ENCODE data around the gene SH3BGRL3. TPM values are rescaled to one million over a fixed set of nuclear protein-coding genes. Genes with fewer than 3 reads are reported as not detected.

Gene SH3BGRL3
- total and polyA plus RNA-seq, 5 experiments from 2014 or later: 250 to 925 (median 805) TPM

- H3K27ac Mint-ChIP-seq: peak overlapping the region; percentile 93 to 98 (median 95)
- H3K4me1 Mint-ChIP-seq: peaks cover 43 to 86% (median 82%) of the 10 kb centered on the region in 4 donors
- POLR2A ChIA-PET: interaction anchor here (0.6 to 30.4 kb wide), 12 partner anchors 8 to 193 kb away, joined by 3 to 2161 read pairs (median 6); partner anchors contain the start of genes CD52, CEP85 and UBXN11
- H3K36me3 Mint-ChIP-seq: peaks cover 0 to 24% (median 8%) of the 10 kb centered on the region in 3 donors
- no peaks in the 10 kb centered on the region for H3K27me3 Mint-ChIP-seq
- peak overlapping the region; percentile 84 to 95 (median 90) for H3K4me3 Mint-ChIP-seq
- DNase-seq (no peak), ATAC-seq (no peak)
- no peaks in the 10 kb centered on the region for H3K9me3 Mint-ChIP-seq
Measured at GRCh38 chr1:26278724-26279455, 996 bp upstream of the SH3BGRL3 start.

GRCh38 chr1:26280333-26281042 lies 602 bp downstream of the SH3BGRL3 start:
- peak overlapping the region; percentile 86 to 95 (median 93) for H3K4me3 Mint-ChIP-seq
- DNase-seq: no peak
- H3K4me1 Mint-ChIP-seq: peaks cover 49 to 94% (median 89%) of the 10 kb centered on the region in 4 donors
- POLR2A ChIA-PET: interaction anchor here (0.8 to 30.4 kb wide), 13 partner anchors 9 to 152 kb away, joined by 3 to 2161 read pairs (median 7); partner anchors contain the start of genes CD52, CEP85, DHDDS and UBXN11
- H3K27me3 Mint-ChIP-seq: no peaks in the 10 kb centered on the region
- no peaks in the 10 kb centered on the region for H3K9me3 Mint-ChIP-seq
- ATAC-seq: no peak
- H3K36me3 Mint-ChIP-seq: peaks cover 0 to 27% (median 8%) of the 10 kb centered on the region in 3 donors
- peak overlapping the region; percentile 89 to 100 (median 96) for H3K27ac Mint-ChIP-seq

- H3K4me3 Mint-ChIP-seq: peak overlapping the region; percentile 86 to 95 (median 92)
- H3K27me3 Mint-ChIP-seq: no peaks in the 10 kb centered on the region
- H3K4me1 Mint-ChIP-seq: peaks cover 46 to 94% (median 89%) of the 10 kb centered on the region in 4 donors
- DNase-seq (no peak), ATAC-seq (no peak)
- H3K36me3 Mint-ChIP-seq: peaks cover 0 to 25% (median 8%) of the 10 kb centered on the region in 3 donors
- POLR2A ChIA-PET: interaction anchor here (0.6 to 30.4 kb wide), 14 partner anchors 8 to 435 kb away, joined by 3 to 2161 read pairs (median 6); partner anchors contain the start of genes CD52, CEP85, CRYBG2 and UBXN11
- no peaks in the 10 kb centered on the region for H3K9me3 Mint-ChIP-seq
- H3K27ac Mint-ChIP-seq: peak overlapping the region; percentile 89 to 100 (median 96)
Measured at GRCh38 chr1:26281091-26281958, 1.4 kb downstream of the SH3BGRL3 start.

GRCh38 chr1:26281971-26282370 lies 2.1 kb downstream of the SH3BGRL3 start:
- no peaks in the 10 kb centered on the region for H3K9me3 Mint-ChIP-seq
- H3K27ac Mint-ChIP-seq: peak overlapping the region; percentile 90 to 100 (median 96)
- no peaks in the 10 kb centered on the region for H3K27me3 Mint-ChIP-seq
- no peak for DNase-seq
- POLR2A ChIA-PET: interaction anchor here (0.6 to 30.4 kb wide), 11 partner anchors 7 to 436 kb away, joined by 3 to 2161 read pairs (median 6); partner anchors contain the start of genes CD52, CRYBG2 and UBXN11
- peaks cover 0 to 23% (median 8%) of the 10 kb centered on the region in 3 donors for H3K36me3 Mint-ChIP-seq
- peak overlapping the region; percentile 86 to 95 (median 92) for H3K4me3 Mint-ChIP-seq
- H3K4me1 Mint-ChIP-seq: peaks cover 42 to 94% (median 89%) of the 10 kb centered on the region in 4 donors
- no peak for ATAC-seq

GRCh38 chr1:26282401-26282918 lies 2.6 kb downstream of the SH3BGRL3 start:
- Mint-ChIP-seq H3K4me3 (peak overlapping the region in 9 of 10 donors; percentile 66 to 95 (median 90)), H3K4me1 (peaks cover 45 to 94% (median 89%) of the 10 kb centered on the region in 4 donors), H3K9me3 (no peaks in the 10 kb centered on the region), H3K36me3 (peaks cover 0 to 22% (median 8%) of the 10 kb centered on the region in 3 donors), H3K27ac (peak overlapping the region; percentile 96 to 100 (median 98)), H3K27me3 (no peaks in the 10 kb centered on the region)
- no peak for DNase-seq
- POLR2A ChIA-PET: interaction anchor here (1.5 to 30.4 kb wide), 5 partner anchors 7 to 96 kb away, joined by 6 to 2161 read pairs (median 17); partner anchors contain the start of genes CD52 and UBXN11
- no peak for ATAC-seq

- Mint-ChIP-seq H3K27ac (peak overlapping the region; percentile 96 to 100 (median 98)), H3K27me3 (no peaks in the 10 kb centered on the region), H3K36me3 (peaks cover 0 to 22% (median 8%) of the 10 kb centered on the region in 3 donors), H3K4me1 (peaks cover 51 to 94% (median 89%) of the 10 kb centered on the region in 4 donors), H3K4me3 (peak overlapping the region; percentile 40 to 95 (median 90)), H3K9me3 (no peaks in the 10 kb centered on the region)
- POLR2A ChIA-PET: interaction anchor here (0.6 to 30.4 kb wide), 5 partner anchors 6 to 847 kb away, joined by 4 to 2161 read pairs (median 24); partner anchors contain the start of genes CD52, DHDDS and UBXN11
- DNase-seq (no peak), ATAC-seq (no peak)
Measured at GRCh38 chr1:26283279-26283853, 3.5 kb downstream of the SH3BGRL3 start.

- Mint-ChIP-seq H3K27me3 (no peaks in the 10 kb centered on the region), H3K4me1 (peaks cover 50 to 94% (median 90%) of the 10 kb centered on the region in 4 donors), H3K27ac (peak overlapping the region; percentile 96 to 100 (median 98)), H3K4me3 (peak overlapping the region; percentile 68 to 95 (median 89)), H3K36me3 (peaks cover 0 to 22% (median 8%) of the 10 kb centered on the region in 3 donors), H3K9me3 (no peaks in the 10 kb centered on the region)
- no peak for DNase-seq
- ATAC-seq: no peak
- POLR2A ChIA-PET: interaction anchor here (0.5 to 30.4 kb wide), 12 partner anchors 5 to 189 kb away, joined by 4 to 2161 read pairs (median 10); partner anchors contain the start of genes CD52, CEP85, DHDDS and HMGN2
Measured at GRCh38 chr1:26283871-26284596, 4.1 kb downstream of the SH3BGRL3 start.

- H3K9me3 Mint-ChIP-seq: no peaks in the 10 kb centered on the region
- ATAC-seq: peak; percentile 67 to 81
- no peaks in the 10 kb centered on the region for H3K27me3 Mint-ChIP-seq
- peak overlapping the region; percentile 96 to 100 (median 98) for H3K27ac Mint-ChIP-seq
- POLR2A ChIA-PET: interaction anchor here (0.5 to 30.4 kb wide), 15 partner anchors 6 to 188 kb away, joined by 4 to 2161 read pairs (median 8); partner anchors contain the start of genes CD52, CEP85, DHDDS and HMGN2
- H3K36me3 Mint-ChIP-seq: peaks cover 0 to 22% (median 8%) of the 10 kb centered on the region in 3 donors
- H3K4me1 Mint-ChIP-seq: peaks cover 55 to 94% (median 91%) of the 10 kb centered on the region in 4 donors
- peak overlapping the region; percentile 68 to 95 (median 89) for H3K4me3 Mint-ChIP-seq
- peak; percentile 72 to 97 (median 88) for DNase-seq
Measured at GRCh38 chr1:26284597-26285347, 4.9 kb downstream of the SH3BGRL3 start.

GRCh38 chr1:26285366-26286063 lies 5.6 kb downstream of the SH3BGRL3 start:
- POLR2A ChIA-PET: interaction anchor here (1.0 to 30.4 kb wide), 15 partner anchors 7 to 295 kb away, joined by 3 to 2161 read pairs (median 8); partner anchors contain the start of genes CD52, CEP85, HMGN2 and SH3BGRL3
- Mint-ChIP-seq H3K4me3 (peak overlapping the region in 9 of 10 donors; percentile 30 to 95 (median 90)), H3K9me3 (no peaks in the 10 kb centered on the region), H3K27me3 (no peaks in the 10 kb centered on the region), H3K4me1 (peaks cover 60 to 100% (median 97%) of the 10 kb centered on the region in 4 donors), H3K27ac (peak overlapping the region; percentile 96 to 100 (median 98)), H3K36me3 (peaks cover 0 to 22% (median 8%) of the 10 kb centered on the region in 3 donors)
- ATAC-seq (no peak), DNase-seq (no peak)

All from naive thymus-derived CD8-positive, alpha-beta T cell (primary cell).